SHP77 treated with DMSO at 0.1 percent for 48 hours (cell line): ENCODE results near the gene TET2.

Experiments used
- DNase-seq: peaks from one replicate; lab custom pipeline; 2025; lab: John Stamatoyannopoulos, UW

The TET2 gene

GRCh38 chr4:105182211-105182610, 35.5 kb downstream of the TET2 start:
- DNase-seq, result no peak

GRCh38 chr4:105184316-105184980, 37.8 kb downstream of the TET2 start:
- DNase-seq, result no peak

GRCh38 chr4:105186701-105187161, 40.1 kb downstream of the TET2 start:
- no peak for DNase-seq

- no peak for DNase-seq
Measured at GRCh38 chr4:105189855-105190650, 43.4 kb downstream of the TET2 start.

GRCh38 chr4:105191621-105192210, 45.0 kb downstream of the TET2 start:
- DNase-seq, result no peak

GRCh38 chr4:105192474-105192873, 45.8 kb downstream of the TET2 start:
- no peak for DNase-seq

GRCh38 chr4:105192910-105193309, 46.2 kb downstream of the TET2 start:
- DNase-seq, result no peak

GRCh38 chr4:105193536-105193935, 46.9 kb downstream of the TET2 start:
- DNase-seq, result no peak

GRCh38 chr4:105194328-105195231, 47.9 kb downstream of the TET2 start:
- DNase-seq, result no peak

- no peak for DNase-seq
Measured at GRCh38 chr4:105196523-105197145, 50.0 kb downstream of the TET2 start.

- DNase-seq, result no peak
Measured at GRCh38 chr4:105197777-105198176, 51.1 kb downstream of the TET2 start.

- DNase-seq, result no peak
Measured at GRCh38 chr4:105198541-105198940, 51.9 kb downstream of the TET2 start.

- no peak for DNase-seq
Measured at GRCh38 chr4:105206214-105206613, 59.5 kb downstream of the TET2 start.

GRCh38 chr4:105207386-105207785, 60.7 kb downstream of the TET2 start:
- no peak for DNase-seq

- no peak for DNase-seq
Measured at GRCh38 chr4:105208561-105208960, 61.9 kb downstream of the TET2 start.

- no peak for DNase-seq
Measured at GRCh38 chr4:105210916-105211315, 64.2 kb downstream of the TET2 start.

- DNase-seq, result no peak
Measured at GRCh38 chr4:105215609-105216313, 69.1 kb downstream of the TET2 start.

- no peak for DNase-seq
Measured at GRCh38 chr4:105225500-105225899, 78.8 kb downstream of the TET2 start.

GRCh38 chr4:105227054-105227453, 80.4 kb downstream of the TET2 start:
- DNase-seq, result no peak

- no peak for DNase-seq
Measured at GRCh38 chr4:105230287-105230686, 83.6 kb downstream of the TET2 start.

- DNase-seq, result no peak
Measured at GRCh38 chr4:105232374-105232773, 85.7 kb downstream of the TET2 start.
